ENCODE results near the gene MPV17L2.

MPV17L2 gene

GRCh38 chr19:18149596-18149975, 43.4 kb upstream of the MPV17L2 start:
- Histone ChIP-seq H3K4me2 (ENCODE audit: low read depth, low read length) (no peak overlapping the region), H3K27me3 (replicated peaks; ENCODE audit: insufficient read depth, low read length) (no peaks in the 10 kb centered on the region), H3K4me1 (ENCODE audit: low read length) (0 out of 2 replicates have a peak, but pooled peaks cover 6% of the 10 kb centered on the region), H3K79me2 (ENCODE audit: low read length) (peaks cover 10% of the 10 kb centered on the region; the same call in 1 of the 2 replicates), H3F3A (ENCODE audit: insufficient read depth, low read length) (peaks cover 12% of the 10 kb centered on the region), H3K9ac (ENCODE audit: low read length) (no peak overlapping the region), H3K36me3 (replicated peaks; ENCODE audit: insufficient read depth, low read length) (no peaks in the 10 kb centered on the region), H2AFZ (ENCODE audit: low read length) (no peak overlapping the region), H3K27ac (ENCODE audit: low read length) (no peak overlapping the region), H4K20me1 (ENCODE audit: insufficient read depth, low read length) (no peaks in the 10 kb centered on the region), H3K9me2 (replicated peaks; ENCODE audit: insufficient read depth, low read length) (no peaks in the 10 kb centered on the region), H3K4me3 (ENCODE audit: low read length) (no peak overlapping the region), H3K9me3 (replicated peaks; ENCODE audit: insufficient read depth, low read length) (no peaks in the 10 kb centered on the region)
- TF ChIP-seq EZH2phosphoT487 (IDR thresholded peaks at IDR 0.05; ENCODE audit: low read length) (no peak), EZH2 (optimal IDR thresholded peaks at IDR 0.05; ENCODE audit: low read depth, low read length) (no peak)
- TF ChIP-seq, protein P1, sequence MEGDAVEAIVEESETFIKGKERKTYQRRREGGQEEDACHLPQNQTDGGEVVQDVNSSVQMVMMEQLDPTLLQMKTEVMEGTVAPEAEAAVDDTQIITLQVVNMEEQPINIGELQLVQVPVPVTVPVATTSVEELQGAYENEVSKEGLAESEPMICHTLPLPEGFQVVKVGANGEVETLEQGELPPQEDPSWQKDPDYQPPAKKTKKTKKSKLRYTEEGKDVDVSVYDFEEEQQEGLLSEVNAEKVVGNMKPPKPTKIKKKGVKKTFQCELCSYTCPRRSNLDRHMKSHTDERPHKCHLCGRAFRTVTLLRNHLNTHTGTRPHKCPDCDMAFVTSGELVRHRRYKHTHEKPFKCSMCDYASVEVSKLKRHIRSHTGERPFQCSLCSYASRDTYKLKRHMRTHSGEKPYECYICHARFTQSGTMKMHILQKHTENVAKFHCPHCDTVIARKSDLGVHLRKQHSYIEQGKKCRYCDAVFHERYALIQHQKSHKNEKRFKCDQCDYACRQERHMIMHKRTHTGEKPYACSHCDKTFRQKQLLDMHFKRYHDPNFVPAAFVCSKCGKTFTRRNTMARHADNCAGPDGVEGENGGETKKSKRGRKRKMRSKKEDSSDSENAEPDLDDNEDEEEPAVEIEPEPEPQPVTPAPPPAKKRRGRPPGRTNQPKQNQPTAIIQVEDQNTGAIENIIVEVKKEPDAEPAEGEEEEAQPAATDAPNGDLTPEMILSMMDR (IDR thresholded peaks at IDR 0.05; ENCODE audit: low read length): no peak
- DNase-seq: no peak

DNA sequence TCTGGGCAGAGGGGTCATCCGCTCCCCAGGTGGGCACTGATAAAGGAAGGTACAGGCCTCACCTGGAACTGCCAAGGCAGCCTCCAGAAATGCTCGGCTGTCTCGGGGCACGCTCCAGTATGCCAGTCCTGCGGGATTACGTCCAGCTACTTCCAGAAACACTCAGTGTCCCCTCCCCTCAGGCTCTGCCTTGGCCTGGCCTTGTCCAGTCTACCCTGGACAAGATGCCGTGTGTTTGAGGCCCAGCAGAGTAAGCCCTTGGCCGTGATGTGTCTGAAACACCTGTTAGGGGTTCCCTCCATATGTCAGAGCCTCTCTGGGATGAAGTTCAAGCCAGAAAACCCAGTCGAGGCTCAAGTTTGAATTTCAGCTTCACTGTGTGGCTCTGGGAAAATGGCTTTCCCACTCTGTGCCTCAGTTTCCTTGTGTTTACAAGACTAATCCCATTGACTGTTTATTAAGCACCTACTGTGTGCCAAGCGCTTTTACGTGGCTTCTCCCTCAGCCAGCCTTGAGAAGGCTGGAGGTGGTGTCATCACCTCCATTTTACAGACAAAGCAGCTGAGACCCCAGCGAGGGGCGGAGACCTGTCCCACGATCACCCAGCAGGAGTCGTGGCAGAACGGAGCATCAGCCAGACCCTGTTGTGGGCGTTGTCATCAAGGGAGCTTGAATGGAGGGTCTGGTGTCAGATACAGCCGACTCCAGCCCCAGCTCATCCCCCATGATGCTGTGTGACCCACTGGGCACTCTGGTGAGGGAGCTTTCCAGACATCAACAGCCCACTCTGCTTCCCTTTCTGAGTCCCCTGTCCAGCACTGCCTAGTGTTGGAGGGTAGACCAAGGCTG, 42.0 kb upstream of the MPV17L2 start:
- Histone ChIP-seq H3K9me2 (replicated peaks; ENCODE audit: insufficient read depth, low read length) (no peaks in the 10 kb centered on the region), H3K27me3 (replicated peaks; ENCODE audit: insufficient read depth, low read length) (no peaks in the 10 kb centered on the region), H4K20me1 (ENCODE audit: insufficient read depth, low read length) (no peaks in the 10 kb centered on the region), H3K4me1 (ENCODE audit: low read length) (0 out of 2 replicates have a peak, but pooled peaks cover 6% of the 10 kb centered on the region), H3K4me3 (ENCODE audit: low read length) (no peak overlapping the region), H3K9me3 (replicated peaks; ENCODE audit: insufficient read depth, low read length) (no peaks in the 10 kb centered on the region), H3K36me3 (replicated peaks; ENCODE audit: insufficient read depth, low read length) (no peaks in the 10 kb centered on the region), H3K79me2 (ENCODE audit: low read length) (peaks cover 14% of the 10 kb centered on the region; the same call in 1 of the 2 replicates), H3K9ac (ENCODE audit: low read length) (no peak overlapping the region), H3K4me2 (ENCODE audit: low read depth, low read length) (peak overlapping the region; percentile 83; the same call in 1 of the 2 replicates), H2AFZ (ENCODE audit: low read length) (no peak overlapping the region), H3F3A (ENCODE audit: insufficient read depth, low read length) (peaks cover 12% of the 10 kb centered on the region), H3K27ac (ENCODE audit: low read length) (no peak overlapping the region)
- no peak for DNase-seq
- TF ChIP-seq EZH2 (optimal IDR thresholded peaks at IDR 0.05; ENCODE audit: low read depth, low read length) (no peak), EZH2phosphoT487 (IDR thresholded peaks at IDR 0.05; ENCODE audit: low read length) (no peak)
- TF ChIP-seq, protein P1 (IDR thresholded peaks at IDR 0.05; ENCODE audit: low read length): no peak

DNA sequence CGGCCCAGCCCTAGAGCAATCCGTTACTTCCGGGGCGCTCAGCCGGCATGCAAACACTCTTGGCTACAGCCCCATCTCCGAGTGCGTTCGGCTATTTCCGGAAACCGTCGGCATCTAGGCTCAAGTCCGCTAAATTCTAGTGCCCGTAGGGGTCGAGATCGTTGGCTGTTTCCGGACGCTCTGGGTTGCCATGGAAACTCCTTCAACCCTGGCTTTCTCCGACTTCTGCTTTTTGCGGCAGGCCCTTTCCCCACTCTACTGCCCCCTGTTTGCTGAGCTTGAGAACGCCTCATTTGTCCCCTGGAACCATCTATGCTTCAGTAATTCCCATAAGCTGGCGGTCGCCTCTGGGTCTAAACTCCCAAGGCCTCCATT, 40.6 kb upstream of the MPV17L2 start:
- no peaks in the 10 kb centered on the region for H4K20me1 ChIP-seq (ENCODE audit: insufficient read depth, low read length)
- peaks cover 14% of the 10 kb centered on the region; the same call in 1 of the 2 replicates for H3K79me2 ChIP-seq (ENCODE audit: low read length)
- H3K9ac ChIP-seq (ENCODE audit: low read length): peak overlapping the region; percentile 74
- no peaks in the 10 kb centered on the region for H3K36me3 ChIP-seq (replicated peaks; ENCODE audit: insufficient read depth, low read length)
- peaks cover 12% of the 10 kb centered on the region for H3F3A ChIP-seq (ENCODE audit: insufficient read depth, low read length)
- H3K4me2 ChIP-seq (ENCODE audit: low read depth, low read length): peak overlapping the region; percentile 83
- 0 out of 2 replicates have a peak, but pooled peaks cover 6% of the 10 kb centered on the region for H3K4me1 ChIP-seq (ENCODE audit: low read length)
- peak; percentile 98 for DNase-seq
- H3K27me3 ChIP-seq (replicated peaks; ENCODE audit: insufficient read depth, low read length): no peaks in the 10 kb centered on the region
- H3K9me3 ChIP-seq (replicated peaks; ENCODE audit: insufficient read depth, low read length): no peaks in the 10 kb centered on the region
- peak overlapping the region; percentile 88 for H3K27ac ChIP-seq (ENCODE audit: low read length)
- H3K4me3 ChIP-seq (ENCODE audit: low read length): peak overlapping the region; percentile 64
- no peaks in the 10 kb centered on the region for H3K9me2 ChIP-seq (replicated peaks; ENCODE audit: insufficient read depth, low read length)
- TF ChIP-seq, protein P1 (IDR thresholded peaks at IDR 0.05; ENCODE audit: low read length): peak; percentile 79
- no peak for TF ChIP-seq EZH2 (optimal IDR thresholded peaks at IDR 0.05; ENCODE audit: low read depth, low read length)
- H2AFZ ChIP-seq (ENCODE audit: low read length): peak overlapping the region; percentile 84

Measured in MM.1S (cell line).